Fibroblast of skin of left biceps (primary cell): Measurements from ENCODE around the gene PTP4A1.

Experiments used
- DNase-seq, 2 experiments: peaks; one replicate each; pipeline ENCODE4 v3.0.0-alpha.2; 2013; ENCODE audit warnings: low read depth in 2 of 2

The PTP4A1 gene

DNA sequence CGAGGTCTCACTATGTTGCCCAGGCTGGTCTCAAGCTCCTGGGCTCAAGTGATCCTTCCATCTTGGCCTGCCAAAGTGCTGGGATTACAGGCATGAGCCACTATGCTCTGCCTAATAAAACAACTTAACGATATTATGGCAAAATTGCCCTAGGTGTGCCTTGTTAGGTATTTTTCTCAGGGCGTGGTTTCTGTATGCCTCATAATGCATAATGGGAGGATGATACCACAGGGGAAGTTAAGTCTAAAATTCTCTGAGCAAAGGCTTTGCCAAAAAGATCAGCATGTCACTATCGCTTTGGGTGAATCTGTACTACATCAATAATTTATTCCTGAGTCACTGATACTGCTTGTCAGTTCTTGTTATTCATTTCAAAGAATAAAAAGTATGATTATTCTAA is 15.9 kb upstream of the PTP4A1 start:
- no peak for DNase-seq

DNA sequence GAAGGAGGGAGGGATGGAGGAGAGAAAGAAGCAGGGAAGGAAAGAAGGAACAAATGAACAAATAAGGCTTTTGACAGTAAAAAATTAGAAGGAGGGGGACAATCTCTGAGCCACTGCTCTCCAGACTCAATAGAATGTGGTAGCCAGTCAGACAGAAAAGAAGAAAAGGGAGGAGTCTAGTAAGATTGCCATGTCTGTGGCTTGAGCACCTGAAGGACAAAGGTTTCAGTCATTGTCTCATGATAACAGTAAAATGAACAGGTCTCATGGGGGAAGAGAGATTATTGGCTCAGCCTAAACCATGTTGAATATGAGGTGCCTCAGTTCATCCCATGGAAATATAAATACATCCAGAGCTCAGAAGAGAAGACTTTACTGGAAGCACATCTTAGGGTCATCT is 14.0 kb upstream of the PTP4A1 start:
- no peak for DNase-seq

DNA sequence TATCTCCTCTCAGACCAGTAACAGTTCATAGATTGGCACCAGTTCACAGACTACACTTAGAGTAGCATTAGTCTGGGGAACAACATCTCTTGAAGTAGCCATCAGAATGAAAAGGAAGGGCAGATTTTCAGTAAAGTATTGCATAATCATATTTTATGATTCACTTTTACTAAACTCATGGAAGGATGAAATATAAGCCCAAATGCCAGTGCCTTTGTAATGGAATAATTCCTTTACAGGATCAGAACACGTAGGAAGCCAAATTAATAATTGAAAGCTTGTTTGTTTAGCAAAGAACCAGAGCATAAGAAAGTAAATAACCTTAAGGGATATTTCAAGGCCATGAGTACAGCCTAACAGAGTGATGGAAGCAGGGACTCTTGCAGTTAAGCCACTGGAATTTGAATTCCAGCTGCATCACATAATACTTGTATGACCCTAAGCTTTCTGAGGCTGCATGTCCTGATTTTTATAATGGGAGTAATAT is 11.4 kb upstream of the PTP4A1 start:
- DNase-seq = no peak

DNA sequence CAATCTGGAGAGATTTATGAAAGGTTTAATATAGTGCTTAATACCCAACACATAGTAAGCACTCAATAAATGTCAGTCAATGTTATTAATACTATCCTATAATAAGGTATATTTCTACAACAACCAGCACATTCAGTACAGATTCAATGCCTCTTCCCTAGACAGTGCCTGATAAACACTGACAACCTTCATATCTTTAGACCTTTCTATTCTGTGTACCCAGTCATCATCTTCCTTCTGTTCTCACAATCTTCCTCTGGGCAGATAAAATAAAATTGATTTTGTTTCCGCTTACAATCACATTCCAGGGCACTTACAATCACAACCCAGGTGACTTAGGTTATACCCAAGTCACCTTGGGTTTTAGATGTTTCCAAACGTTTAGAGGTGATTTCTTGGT is 11.0 kb upstream of the PTP4A1 start:
- no peak for DNase-seq

DNA sequence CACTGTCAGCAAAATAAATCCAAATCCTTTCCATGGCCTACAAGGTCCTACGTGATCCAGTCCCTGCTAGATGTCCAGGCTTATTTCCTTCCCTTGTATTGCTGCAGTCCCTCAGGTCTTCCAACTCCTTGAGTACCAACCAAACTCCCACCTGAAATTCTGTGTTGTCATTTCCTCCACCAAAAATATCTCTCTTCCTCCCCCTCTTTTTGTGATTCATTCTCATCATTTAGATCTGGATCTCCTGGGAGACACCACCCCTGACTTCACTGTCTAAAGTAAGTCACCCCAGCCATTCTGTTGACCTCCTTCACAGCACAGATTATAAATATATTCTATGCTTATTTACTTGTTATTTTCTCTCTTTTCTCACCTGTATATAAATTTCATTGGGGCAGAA is 9.0 kb upstream of the PTP4A1 start:
- DNase-seq = no peak

DNA sequence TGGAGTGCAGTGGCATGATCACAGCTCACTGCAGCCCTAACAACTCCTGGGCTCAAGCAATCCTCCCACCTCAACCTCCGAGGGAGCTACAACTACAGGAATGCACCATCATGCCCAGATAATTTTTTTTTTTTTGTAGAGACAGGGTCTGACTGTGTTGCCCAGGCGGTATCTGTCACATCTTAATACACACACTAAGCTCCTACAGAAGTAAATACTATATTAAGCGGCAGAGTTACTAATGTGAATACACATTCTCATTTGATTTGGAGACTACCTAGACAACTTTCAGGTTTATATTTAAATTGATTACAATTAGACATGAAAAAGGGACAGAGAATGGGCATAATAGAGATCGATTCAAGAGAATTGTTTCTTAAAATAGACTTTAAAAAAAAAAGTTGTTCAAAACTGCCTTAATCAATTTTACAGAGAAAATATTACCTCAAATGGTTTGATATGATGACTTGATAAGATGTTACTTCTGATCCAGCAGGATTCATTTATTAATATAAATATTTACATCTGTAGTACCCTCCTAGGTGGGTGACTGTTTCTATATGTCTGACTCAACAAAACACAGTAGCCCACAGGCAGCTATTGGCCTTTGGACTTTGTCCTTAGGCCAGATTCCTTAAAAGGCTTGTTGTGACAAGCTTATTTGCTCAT is 7.1 kb upstream of the PTP4A1 start:
- DNase-seq = no peak

DNA sequence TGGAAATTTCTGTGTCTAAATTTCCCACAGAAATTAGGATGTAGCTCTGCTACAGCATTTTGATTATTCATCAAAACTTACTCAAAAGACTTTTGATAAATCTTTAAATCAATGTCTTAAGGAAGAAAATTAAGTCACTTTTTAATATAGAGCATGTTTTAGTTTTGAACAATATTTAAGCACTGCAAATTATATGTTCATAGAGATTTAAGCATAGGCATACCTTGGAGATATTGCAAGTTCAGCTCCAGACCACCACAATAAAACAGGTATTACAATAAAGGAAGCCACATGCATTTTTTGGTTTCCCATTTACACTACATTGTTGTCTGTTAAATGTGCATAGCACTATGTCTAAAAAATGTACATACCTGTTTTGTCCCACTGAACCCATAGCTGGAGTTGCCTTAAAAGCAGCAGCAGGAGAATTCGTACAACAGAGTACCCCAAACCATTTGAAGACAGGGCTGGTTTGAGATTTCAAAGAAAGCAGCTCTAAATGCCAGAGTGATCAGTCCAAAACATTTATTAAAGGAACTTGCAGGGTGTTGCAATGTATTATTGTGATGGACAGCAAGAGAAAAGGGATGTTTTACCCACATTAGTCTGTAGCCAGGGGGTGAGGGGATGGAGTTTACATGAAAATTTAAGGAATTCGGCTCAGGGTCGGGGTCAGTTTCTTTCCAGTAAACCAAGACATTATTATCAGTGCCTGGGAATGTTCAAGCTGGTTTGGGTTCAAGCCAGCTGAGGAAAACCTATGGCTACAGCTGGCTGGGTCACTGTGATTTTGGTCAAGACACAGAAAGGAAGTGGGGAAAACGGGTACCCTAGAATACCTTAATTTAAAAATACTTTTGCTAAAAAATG is 6.3 kb upstream of the PTP4A1 start:
- DNase-seq = no peak

DNA sequence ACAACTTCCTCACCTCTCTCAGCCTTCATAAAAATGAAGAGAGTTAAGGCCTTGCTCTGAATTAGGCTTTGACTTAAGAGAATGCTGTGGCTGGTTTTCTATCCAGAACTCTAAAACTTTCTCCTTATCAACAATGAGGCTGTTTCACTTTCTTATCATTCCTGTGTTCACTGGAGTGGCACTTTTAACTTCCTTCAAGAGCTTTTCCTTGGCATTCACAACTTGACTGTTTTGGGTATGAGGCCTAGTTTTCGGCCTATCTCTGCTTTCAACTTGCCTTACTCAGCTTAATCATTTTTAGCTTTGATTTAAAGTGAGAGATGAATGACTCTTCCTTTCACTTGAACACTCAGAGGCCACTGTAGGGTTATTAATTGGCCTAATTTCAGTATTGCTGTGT is 4.3 kb upstream of the PTP4A1 start:
- no peak for DNase-seq

DNA sequence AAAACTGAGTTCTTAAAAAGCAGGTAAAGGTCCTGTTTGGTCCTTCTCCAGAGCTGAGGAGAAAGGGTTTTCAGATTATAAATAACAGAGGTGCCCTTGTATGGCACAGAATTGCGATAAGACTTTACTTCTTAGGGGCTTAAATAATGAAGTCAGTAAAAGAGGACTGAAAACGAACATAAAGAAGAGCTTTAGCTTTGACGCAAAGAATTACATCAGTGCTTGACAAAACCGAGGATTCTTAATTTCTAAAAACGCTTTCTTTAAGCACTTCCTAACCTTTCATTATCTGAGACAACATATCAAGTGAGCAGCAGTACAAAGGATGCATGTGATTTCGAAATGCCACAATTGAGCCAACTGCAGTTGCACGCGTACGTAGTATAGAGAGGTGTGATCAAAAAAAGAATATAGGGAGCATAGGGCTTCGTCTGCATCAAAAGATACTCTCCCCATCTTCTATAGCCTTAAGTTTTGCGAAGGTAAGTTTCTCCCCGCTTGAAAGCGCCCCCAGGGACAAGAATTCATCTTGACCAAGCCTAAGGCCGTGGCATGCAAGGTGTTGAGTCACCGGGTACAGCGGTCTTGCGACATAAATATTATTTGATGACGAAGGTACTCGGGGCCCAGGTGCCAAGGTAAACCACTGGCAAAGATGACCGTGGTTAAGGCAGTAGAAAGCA is 778 bp upstream of the PTP4A1 start:
- peak in 1 of 2 experiments; percentile 17 for DNase-seq

DNA sequence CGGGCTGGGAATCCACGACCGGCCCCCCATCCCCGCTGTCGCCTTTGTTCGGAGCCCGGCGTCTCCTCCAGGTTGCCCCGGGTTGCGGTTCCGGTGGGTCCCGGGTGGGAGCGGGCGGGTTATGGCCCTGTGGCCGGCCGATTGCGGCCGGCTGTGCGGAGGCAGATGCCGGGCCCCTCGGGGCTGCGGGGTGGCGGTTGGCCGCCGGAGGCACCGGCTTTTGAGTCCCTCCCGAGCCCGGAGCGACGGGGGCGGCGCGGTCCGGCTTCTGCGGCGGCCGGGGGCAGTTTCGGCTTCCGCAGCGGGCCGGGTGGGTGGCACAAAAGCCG is 431 bp downstream of the PTP4A1 start:
- no peak for DNase-seq

DNA sequence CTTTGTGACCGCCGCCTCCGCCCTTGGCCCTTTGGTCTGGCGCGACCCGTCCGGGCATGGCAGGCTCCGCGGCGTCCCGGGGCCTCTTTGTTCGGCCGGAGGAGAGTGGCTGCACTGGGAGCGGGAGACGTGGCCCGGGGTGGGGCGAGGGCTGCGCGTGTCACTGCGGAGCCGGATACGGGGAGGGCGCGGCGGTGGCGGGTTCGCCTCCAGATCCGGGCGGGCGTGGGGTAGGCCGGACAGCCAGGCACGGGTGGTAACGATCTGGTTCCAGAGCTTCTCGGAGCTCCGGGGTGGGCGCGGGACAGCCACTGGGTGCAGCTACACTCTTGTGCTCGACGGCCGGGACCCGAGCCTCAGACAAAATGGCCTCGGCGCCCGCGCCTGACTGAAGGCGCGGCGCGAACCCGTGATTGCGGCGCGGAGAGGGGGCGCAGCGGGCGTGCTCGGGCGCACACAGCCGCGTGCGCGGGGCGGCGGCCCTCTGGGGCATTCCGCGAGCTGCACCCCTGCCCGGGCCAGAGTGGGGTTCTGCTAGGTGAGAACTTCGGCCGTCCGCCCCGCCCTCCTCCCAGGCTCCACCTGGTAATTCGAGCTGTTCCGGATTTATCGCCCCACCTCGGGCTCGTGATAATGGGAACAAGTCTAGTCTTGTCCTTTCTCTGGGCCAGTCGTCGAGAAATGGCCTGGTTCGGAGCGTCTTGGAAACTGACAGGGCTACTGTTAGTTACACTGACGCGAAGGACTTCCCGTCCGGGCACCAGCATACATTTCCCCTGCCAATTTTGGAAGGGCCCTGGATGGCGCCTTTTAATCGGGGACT is 1.0 kb downstream of the PTP4A1 start:
- peak in 1 of 2 experiments; percentile 9 for DNase-seq

DNA sequence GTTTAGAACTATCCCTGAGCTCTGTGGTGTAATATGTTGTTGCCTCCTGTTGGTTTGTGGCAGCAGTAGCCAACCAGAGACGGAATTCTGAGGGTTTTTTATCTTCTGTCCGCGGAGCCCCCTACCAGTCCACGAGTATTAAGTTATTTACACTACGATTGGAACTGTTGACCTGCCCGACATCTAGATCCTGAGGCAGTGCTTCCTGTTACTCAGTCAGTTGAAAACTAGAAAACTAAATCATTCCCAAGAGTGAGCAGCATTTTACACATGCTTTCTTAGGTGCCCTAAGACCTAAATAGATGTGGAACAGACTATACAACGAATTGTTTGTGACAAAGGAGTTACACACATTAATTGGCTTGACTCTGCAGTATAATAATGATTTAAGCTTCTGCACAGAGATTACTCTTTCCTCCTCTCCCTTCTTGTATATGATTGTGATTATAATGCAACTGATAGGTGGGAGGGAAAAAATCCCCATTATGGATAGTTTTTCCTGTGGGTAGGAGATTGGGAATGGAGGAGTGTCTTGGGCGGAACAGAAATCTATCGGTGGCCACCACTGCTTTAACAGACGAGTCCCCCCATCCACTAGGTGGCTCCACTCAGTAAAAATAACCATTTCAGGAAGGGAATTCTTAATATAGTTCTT is 1.7 kb downstream of the PTP4A1 start:
- DNase-seq = peak in 1 of 2 experiments; percentile 4

DNA sequence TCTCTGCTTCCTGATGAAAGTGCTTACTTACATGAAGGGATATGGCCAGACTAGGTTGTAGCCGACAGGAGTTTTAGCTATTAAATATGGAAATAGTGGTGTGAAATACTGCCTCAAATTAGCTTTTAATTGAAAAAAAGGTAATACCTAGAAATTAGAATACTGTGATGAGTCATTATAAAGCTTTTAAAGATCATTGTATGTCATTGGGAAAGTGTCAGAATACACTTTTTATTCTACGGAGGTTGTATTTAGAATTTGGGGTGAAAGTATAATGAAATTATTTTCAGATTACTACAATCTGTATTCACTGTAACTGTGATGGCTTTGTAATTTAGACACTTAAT is 2.2 kb downstream of the PTP4A1 start:
- DNase-seq = no peak

DNA sequence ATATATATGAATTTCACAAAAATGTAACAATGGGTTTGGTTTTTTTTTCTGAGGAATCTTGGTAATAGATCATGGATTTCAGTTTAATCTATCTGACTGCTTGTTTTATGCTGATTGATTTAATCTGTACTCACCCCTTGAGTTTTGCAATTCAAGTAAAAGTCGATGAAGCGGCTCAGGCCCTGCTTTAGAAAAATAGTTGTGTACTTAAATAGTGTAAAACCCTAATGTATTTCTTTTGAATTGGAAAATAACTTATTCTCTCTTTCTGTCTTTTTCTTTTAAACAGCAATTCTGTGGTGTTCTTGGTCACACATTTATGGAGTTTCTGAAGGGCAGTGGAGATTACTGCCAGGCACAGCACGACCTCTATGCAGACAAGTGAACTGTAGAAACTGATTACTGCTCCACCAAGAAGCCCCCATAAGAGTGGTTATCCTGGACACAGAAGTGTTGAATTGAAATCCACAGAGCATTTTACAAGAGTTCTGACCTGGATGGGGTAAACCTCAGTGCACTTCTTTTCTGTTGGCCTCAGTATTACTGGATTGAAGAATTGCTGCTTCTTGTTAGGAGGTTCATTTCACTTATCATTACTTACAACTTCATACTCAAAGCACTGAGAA is 4.0 kb downstream of the PTP4A1 start:
- no peak for DNase-seq

DNA sequence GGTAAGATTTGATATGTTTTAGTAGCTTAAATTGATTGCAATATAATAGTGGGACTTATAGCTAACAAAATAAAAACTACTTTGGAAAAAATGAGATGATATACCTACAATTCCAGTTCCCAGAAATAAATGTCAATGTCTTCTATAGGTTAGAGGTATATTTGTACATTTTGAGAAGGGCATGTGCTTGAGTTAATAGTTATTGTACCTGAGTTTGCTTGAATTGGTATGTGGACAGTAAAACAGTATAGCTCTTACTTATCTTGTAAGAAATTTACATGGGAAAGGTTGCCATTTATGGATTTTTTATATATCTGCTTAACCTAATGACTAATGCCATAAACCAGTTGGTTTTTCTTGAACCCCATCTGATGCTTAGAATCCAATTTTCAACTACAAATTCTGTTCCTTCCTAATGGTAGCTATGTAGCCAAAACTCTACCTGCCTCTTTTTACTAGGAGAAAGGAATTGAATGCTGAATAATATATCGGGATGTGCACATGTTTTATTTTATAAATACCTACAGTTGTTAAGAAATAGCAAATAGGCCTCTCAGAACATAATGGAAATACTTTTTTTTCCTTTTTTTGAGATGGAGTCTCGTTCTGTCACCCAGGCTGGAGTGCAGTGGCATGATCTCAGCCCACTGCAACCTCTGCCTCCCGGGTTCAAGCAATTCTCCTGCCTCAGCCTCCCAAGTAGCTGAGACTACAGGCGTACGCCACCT is 4.9 kb downstream of the PTP4A1 start:
- no peak for DNase-seq

DNA sequence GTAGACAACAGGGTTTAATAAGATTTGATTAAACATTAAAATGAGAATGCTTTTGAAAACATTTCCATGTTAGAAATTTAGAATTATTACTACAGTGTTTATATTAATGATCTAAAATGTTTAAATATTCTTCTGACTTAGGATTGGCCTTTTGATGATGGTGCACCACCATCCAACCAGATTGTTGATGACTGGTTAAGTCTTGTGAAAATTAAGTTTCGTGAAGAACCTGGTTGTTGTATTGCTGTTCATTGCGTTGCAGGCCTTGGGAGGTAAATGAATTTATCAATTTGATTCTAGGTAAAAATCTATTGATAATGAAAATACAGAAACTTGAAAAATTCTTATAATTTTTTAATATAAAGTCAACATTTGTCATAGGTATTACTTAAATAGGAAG is 6.5 kb downstream of the PTP4A1 start:
- DNase-seq = no peak

DNA sequence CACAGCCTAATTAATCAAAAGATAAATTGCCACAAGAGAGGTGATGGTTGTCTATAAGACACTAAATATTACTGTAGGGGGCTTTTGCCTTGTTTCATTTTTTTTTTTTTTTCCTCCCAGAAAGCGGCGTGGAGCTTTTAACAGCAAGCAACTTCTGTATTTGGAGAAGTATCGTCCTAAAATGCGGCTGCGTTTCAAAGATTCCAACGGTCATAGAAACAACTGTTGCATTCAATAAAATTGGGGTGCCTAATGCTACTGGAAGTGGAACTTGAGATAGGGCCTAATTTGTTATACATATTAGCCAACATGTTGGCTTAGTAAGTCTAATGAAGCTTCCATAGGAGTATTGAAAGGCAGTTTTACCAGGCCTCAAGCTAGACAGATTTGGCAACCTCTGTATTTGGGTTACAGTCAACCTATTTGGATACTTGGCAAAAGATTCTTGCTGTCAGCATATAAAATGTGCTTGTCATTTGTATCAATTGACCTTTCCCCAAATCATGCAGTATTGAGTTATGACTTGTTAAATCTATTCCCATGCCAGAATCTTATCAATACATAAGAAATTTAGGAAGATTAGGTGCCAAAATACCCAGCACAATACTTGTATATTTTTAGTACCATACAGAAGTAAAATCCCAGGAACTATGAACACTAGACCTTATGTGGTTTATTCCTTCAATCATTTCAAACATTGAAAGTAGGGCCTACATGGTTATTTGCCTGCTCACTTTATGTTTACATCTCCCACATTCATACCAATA is 7.8 kb downstream of the PTP4A1 start:
- no peak for DNase-seq

DNA sequence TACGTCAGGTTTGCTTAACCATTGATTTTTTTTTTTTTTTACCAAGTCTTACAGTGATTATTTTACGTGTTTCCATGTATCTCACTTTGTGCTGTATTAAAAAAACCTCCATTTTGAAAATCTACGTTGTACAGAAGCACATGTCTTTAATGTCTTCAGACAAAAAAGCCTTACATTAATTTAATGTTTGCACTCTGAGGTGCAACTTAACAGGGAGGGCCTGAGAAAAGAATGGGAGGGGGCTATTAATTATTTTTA is 8.4 kb downstream of the PTP4A1 start:
- DNase-seq = no peak

DNA sequence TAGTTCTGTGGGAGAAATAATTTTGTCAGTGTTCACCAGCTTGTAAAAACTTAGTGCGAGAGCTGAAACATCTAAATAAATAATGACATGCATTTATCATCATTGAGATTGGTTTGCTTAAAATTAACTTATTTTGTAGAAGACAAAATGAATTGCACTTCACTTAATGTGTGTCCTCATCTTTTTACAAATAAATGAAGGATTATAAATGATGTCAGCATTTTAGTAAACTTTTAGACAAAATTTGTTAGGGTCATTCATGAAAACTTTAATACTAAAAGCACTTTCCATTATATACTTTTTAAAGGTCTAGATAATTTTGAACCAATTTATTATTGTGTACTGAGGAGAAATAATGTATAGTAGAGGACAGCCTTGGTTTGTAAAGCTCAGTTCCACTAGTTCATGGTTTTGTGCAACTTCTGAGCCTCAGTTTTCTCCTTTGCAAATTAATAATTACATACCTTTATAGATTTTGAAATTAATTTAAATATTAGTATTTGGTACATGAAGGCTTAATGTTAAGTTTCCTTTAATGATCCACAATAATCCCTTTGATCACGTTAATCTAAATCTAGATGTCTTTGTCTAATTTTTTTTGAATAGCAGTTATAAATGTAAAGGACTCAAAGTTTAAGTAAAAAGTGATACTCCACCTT is 9.2 kb downstream of the PTP4A1 start:
- no peak for DNase-seq
